Fibroblast of lung (primary cell): Measurements from ENCODE around the gene ADAMTS17.

Experiments
- CTCF ChIP-seq, 2 donors: IDR thresholded peaks in 1 of 2; conservative IDR thresholded peaks in 1 of 2; 1 replicate in 1 of 2; 2 replicates in 1 of 2; pipeline ENCODE4 v1.5.1; 2011 to 2012; ENCODE audit warnings: low read length in 2 of 2, control low read depth in 1 of 2, inconsistent platforms in 1 of 2, low read depth in 1 of 2, mild to moderate bottlenecking in 1 of 2
- EZH2 ChIP-seq: IDR thresholded peaks from 2 replicates; pipeline ENCODE4 v1.5.1; 2012; ENCODE audit warnings: low read length, control low read depth, mild to moderate bottlenecking; ENCODE audit errors: missing control alignments

DNA sequence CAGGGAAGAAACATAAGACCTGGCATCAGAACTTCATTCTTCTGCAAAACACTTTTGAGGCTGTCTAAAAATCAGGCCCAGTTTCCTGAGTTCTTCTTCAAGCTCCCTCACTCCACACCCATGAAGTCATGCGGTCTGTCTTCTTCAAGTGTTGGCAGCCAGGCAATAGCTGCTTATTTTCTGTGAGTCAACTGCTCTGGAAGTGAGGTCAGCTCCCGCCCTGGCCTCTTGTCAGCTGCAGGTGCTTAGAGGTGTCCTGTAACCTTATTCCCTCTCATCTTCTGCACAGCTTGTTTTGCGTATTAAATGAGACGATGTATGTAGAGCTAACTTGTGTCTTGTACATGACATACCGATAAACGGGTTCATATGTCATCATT lies 226.1 kb downstream of the ADAMTS17 start:
- TF ChIP-seq CTCF (conservative IDR thresholded peaks at IDR 0.05 in 1 of 2, IDR thresholded peaks at IDR 0.05 in 1 of 2; ENCODE audit: low read depth in 1 of 2, low read length in 2 of 2) (no peak), EZH2 (no peak)
